Measurements from ENCODE around the gene DSTN.

DSTN gene

DNA sequence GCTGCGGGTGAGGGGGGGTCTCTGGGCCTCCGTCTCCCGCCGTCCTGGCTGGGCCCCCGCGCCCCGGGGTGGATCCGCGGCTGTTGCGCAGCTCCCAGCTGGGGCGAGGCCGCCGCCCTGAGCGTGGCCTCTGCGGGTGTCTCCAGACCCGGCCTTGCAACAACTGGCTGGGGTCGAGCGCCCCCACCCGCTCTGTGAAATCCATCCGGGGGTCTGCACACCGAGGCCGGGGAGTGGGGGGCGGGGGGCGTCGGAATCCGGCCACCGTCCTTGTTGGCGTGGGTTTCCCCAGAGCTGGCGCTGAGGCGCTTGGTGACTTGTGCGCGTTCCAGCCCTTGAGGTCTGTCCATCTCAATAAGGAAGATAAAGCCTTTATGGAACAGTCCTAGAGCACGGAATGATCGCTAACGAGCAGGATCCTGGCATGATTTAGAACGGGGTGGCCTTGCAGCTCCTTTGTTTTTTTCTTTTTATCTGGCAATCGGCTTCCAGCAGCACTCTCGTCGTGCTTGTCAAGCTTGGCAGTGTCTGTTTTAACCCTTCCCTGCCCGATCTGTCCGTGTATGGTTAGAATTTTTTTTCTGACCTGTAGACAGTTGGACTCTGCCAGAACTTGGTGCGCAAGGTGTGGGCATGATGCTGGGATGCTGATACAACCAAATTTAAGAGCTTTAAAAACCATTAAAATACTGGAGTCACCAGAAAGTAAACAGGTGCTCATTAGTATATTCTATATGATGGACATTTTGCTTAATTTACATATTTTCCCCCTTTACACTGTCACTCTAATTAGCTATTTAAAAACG lies 675 bp downstream of the DSTN start:
- Histone ChIP-seq H3K27ac (ENCODE audit: low read depth, low read length) (peak overlapping the region; percentile 100), H3K4me3 (ENCODE audit: low read length) (peak overlapping the region; percentile 84), H3K9ac (ENCODE audit: low read length) (peak overlapping the region; percentile 92), H3K27me3 (ENCODE audit: control insufficient read depth, insufficient read depth, low read length) (no peaks in the 10 kb centered on the region), H3K36me3 (ENCODE audit: control insufficient read depth, insufficient read depth, low read length) (no peaks in the 10 kb centered on the region), H3K4me1 (ENCODE audit: control insufficient read depth, insufficient read depth, low read length) (peaks cover 17% of the 10 kb centered on the region)

DNA sequence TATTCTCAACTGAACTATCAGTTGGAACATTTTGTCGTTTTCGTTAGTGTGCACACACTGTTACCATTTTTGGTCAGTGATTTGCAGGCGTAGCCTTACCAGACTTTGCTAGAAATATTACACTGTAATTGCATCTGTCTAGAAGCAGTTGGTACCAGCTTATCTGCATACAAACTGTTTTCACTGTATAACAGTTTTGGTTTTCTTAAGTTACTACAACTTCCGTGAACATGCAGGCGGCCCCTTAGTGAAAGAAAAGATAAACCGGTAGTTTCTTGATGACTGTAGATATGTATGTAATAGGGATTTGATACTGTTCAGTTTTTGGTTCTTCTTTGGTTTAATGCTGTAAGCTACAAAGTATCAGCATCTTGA lies 1.3 kb downstream of the DSTN start:
- H3K4me3 ChIP-seq (ENCODE audit: low read length), result peak overlapping the region; percentile 84
- peak overlapping the region; percentile 100 for H3K27ac ChIP-seq (ENCODE audit: low read depth, low read length)
- H3K27me3 ChIP-seq (ENCODE audit: control insufficient read depth, insufficient read depth, low read length), result no peaks in the 10 kb centered on the region
- H3K9ac ChIP-seq (ENCODE audit: low read length), result peak overlapping the region; percentile 92
- H3K4me1 ChIP-seq (ENCODE audit: control insufficient read depth, insufficient read depth, low read length), result peaks cover 19% of the 10 kb centered on the region
- no peaks in the 10 kb centered on the region for H3K36me3 ChIP-seq (ENCODE audit: control insufficient read depth, insufficient read depth, low read length)

DNA sequence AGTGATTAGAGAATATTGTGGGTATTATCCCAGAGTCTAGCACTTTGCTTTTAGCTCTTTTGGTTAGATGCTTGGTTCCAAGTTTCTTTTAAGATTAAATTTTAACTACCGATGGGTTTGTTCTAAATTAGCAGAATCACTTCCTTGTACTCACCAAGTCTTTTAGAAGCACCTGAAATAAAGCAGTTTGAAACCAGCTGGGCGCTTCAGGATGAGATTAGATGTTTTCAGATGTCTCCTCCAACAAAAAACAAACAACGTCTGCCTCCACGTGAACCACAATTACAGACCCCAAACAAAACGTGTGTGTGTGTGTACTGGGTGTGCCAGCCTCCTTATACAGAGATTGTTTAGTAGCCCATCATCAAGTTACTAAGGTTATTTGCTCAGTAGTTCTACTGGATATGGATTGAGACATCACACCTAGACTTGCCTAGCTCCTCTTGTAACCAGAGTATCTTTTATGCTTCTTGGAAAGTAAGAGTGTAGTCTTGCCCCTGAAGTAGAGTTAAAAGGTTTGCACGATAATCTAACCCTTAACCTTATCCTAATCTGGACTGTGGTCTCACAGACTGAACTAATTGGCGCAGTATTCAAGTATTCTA lies 2.3 kb downstream of the DSTN start:
- Histone ChIP-seq H3K4me1 (ENCODE audit: control insufficient read depth, insufficient read depth, low read length) (peaks cover 21% of the 10 kb centered on the region), H3K4me3 (ENCODE audit: low read length) (peak overlapping the region; percentile 84)

GRCh38 chr20:17573463-17573862 lies 3.6 kb downstream of the DSTN start:
- H3K4me3 ChIP-seq (ENCODE audit: low read length), result no peak overlapping the region
- H3K27me3 ChIP-seq (ENCODE audit: control insufficient read depth, insufficient read depth, low read length), result no peaks in the 10 kb centered on the region
- peaks cover 12% of the 10 kb centered on the region for H3K4me1 ChIP-seq (ENCODE audit: control insufficient read depth, insufficient read depth, low read length)
- H3K27ac ChIP-seq (ENCODE audit: low read depth, low read length), result peak overlapping the region; percentile 100
- no peaks in the 10 kb centered on the region for H3K36me3 ChIP-seq (ENCODE audit: control insufficient read depth, insufficient read depth, low read length)
- H3K9ac ChIP-seq (ENCODE audit: low read length), result no peak overlapping the region

More for the DNA sequence above, 2.3 kb downstream of the DSTN start:
- Histone ChIP-seq H3K27ac (ENCODE audit: low read depth, low read length) (peak overlapping the region; percentile 100), H3K9ac (ENCODE audit: low read length) (no peak overlapping the region), H3K27me3 (ENCODE audit: control insufficient read depth, insufficient read depth, low read length) (no peaks in the 10 kb centered on the region), H3K36me3 (ENCODE audit: control insufficient read depth, insufficient read depth, low read length) (no peaks in the 10 kb centered on the region)

DNA sequence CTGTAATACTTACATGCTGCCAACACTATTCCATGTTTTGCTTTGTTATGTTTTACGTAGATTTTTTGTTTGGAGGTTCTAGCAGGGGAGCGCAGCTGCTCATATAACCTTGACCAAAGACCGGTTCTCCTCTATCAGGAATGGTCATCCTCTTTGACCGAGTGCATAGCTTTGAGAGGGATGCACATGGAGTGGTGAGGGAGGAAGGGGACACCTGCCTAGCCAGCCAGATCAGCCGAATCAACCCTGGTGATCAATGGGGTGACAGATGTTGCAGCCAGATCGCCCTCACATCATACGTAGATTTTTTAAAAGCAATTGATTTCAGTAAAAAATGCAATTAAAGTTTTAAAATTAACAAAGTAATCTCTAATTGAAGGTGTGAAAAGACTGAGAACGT lies 6.3 kb downstream of the DSTN start:
- H3K27ac ChIP-seq (ENCODE audit: low read depth, low read length), result peak overlapping the region; percentile 21

DNA sequence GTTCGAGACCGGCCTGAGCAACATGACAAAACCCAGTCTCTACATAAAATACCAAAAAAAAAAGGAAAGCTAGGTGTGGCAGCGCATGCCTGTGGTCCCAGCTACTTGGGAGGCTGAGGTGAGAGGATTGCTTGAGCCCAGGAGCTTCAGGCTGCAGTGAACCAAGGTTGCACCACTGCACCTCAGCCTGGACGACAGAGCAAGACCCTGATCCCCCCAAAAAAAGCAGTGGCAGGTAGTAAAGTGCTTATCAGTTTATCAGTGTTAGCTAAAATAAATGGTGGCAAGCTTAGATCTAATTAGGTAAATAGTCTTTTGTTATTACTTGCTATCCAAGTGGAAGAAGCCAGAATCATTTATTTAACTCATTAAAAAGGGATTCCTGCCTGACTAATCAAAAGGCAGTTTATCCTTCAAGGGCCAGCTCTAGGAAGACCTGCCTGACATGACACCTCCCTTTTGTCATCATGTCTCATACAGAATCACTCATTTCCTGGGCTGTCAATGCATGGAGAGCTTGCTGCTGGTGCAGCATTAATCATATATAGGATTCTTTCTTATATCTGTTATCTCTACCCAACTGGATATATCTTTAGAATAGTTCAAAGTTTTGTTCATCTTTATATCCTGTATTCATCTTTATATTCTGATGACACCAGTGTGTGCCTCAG lies 9.6 kb downstream of the DSTN start:
- Histone ChIP-seq H3K4me1 (ENCODE audit: control insufficient read depth, insufficient read depth, low read length) (peaks cover 20% of the 10 kb centered on the region), H3K27me3 (ENCODE audit: control insufficient read depth, insufficient read depth, low read length) (no peaks in the 10 kb centered on the region), H3K36me3 (ENCODE audit: control insufficient read depth, insufficient read depth, low read length) (no peaks in the 10 kb centered on the region), H3K4me3 (ENCODE audit: low read length) (no peak overlapping the region), H3K9ac (ENCODE audit: low read length) (no peak overlapping the region), H3K27ac (ENCODE audit: low read depth, low read length) (peak overlapping the region; percentile 12)

More for the DNA sequence above, 6.3 kb downstream of the DSTN start:
- Histone ChIP-seq H3K4me3 (ENCODE audit: low read length) (no peak overlapping the region), H3K27me3 (ENCODE audit: control insufficient read depth, insufficient read depth, low read length) (no peaks in the 10 kb centered on the region), H3K9ac (ENCODE audit: low read length) (no peak overlapping the region), H3K4me1 (ENCODE audit: control insufficient read depth, insufficient read depth, low read length) (peaks cover 16% of the 10 kb centered on the region), H3K36me3 (ENCODE audit: control insufficient read depth, insufficient read depth, low read length) (no peaks in the 10 kb centered on the region)

GRCh38 chr20:17580895-17581294 lies 11.0 kb downstream of the DSTN start:
- H3K4me3 ChIP-seq (ENCODE audit: low read length), result no peak overlapping the region
- no peak overlapping the region for H3K9ac ChIP-seq (ENCODE audit: low read length)
- H3K4me1 ChIP-seq (ENCODE audit: control insufficient read depth, insufficient read depth, low read length), result peaks cover 20% of the 10 kb centered on the region
- H3K27me3 ChIP-seq (ENCODE audit: control insufficient read depth, insufficient read depth, low read length), result no peaks in the 10 kb centered on the region
- H3K36me3 ChIP-seq (ENCODE audit: control insufficient read depth, insufficient read depth, low read length), result no peaks in the 10 kb centered on the region
- peak overlapping the region; percentile 4 for H3K27ac ChIP-seq (ENCODE audit: low read depth, low read length)

DNA sequence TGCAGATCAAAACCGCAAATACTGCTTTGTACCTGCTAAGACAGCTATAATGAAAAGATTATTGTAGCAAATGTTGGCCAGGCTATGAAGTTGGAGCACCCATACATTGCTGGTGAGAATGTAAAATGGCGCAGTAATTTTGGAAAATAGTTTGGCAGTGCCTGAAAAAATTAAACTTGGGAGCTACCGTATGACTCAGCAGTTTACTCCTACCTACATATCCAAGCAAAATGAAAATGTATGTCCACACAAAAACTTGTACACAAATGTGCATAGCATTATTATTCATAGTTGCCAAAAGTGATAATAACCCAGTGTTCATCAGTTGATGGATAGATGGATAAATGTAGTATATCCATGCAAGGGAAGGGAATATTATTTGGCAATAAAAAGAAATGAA lies 13.3 kb downstream of the DSTN start:
- H3K36me3 ChIP-seq (ENCODE audit: control insufficient read depth, insufficient read depth, low read length), result no peaks in the 10 kb centered on the region
- no peaks in the 10 kb centered on the region for H3K27me3 ChIP-seq (ENCODE audit: control insufficient read depth, insufficient read depth, low read length)
- H3K4me1 ChIP-seq (ENCODE audit: control insufficient read depth, insufficient read depth, low read length), result peaks cover 28% of the 10 kb centered on the region
- no peak overlapping the region for H3K4me3 ChIP-seq (ENCODE audit: low read length)
- H3K9ac ChIP-seq (ENCODE audit: low read length), result no peak overlapping the region
- H3K27ac ChIP-seq (ENCODE audit: low read depth, low read length), result peak overlapping the region; percentile 40

DNA sequence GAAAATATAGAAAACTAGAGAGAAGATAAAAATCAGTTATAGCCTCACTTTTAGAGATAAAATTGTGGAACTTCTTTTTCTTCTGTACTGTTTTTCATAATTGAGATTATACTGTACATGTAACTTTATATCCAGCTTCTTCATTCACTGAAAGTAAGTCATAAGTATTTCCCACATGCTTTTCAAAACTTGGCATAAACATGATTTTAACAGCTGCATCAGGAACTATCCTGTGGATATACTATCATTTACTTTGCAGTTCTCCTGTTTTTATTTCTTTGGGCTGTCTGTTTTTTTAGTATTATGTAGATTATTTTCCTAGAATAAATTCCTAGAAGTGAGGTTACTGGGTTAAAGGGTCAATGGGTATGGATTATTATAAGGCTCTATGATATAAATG lies 14.8 kb downstream of the DSTN start:
- H3K27ac ChIP-seq (ENCODE audit: low read depth, low read length), result no peak overlapping the region
- H3K4me1 ChIP-seq (ENCODE audit: control insufficient read depth, insufficient read depth, low read length), result peaks cover 28% of the 10 kb centered on the region
- no peak overlapping the region for H3K9ac ChIP-seq (ENCODE audit: low read length)

GRCh38 chr20:17586250-17586649 lies 16.4 kb downstream of the DSTN start:
- H3K9ac ChIP-seq (ENCODE audit: low read length), result peak overlapping the region; percentile 11
- H3K36me3 ChIP-seq (ENCODE audit: control insufficient read depth, insufficient read depth, low read length), result no peaks in the 10 kb centered on the region
- peaks cover 37% of the 10 kb centered on the region for H3K4me1 ChIP-seq (ENCODE audit: control insufficient read depth, insufficient read depth, low read length)
- peak overlapping the region; percentile 40 for H3K27ac ChIP-seq (ENCODE audit: low read depth, low read length)
- no peaks in the 10 kb centered on the region for H3K27me3 ChIP-seq (ENCODE audit: control insufficient read depth, insufficient read depth, low read length)
- H3K4me3 ChIP-seq (ENCODE audit: low read length), result no peak overlapping the region

More for the DNA sequence above, 14.8 kb downstream of the DSTN start:
- no peaks in the 10 kb centered on the region for H3K36me3 ChIP-seq (ENCODE audit: control insufficient read depth, insufficient read depth, low read length)
- no peaks in the 10 kb centered on the region for H3K27me3 ChIP-seq (ENCODE audit: control insufficient read depth, insufficient read depth, low read length)
- no peak overlapping the region for H3K4me3 ChIP-seq (ENCODE audit: low read length)

- Histone ChIP-seq H3K9ac (ENCODE audit: low read length) (no peak overlapping the region), H3K4me3 (ENCODE audit: low read length) (no peak overlapping the region), H3K4me1 (ENCODE audit: control insufficient read depth, insufficient read depth, low read length) (peaks cover 44% of the 10 kb centered on the region), H3K27ac (ENCODE audit: low read depth, low read length) (peak overlapping the region; percentile 70), H3K36me3 (ENCODE audit: control insufficient read depth, insufficient read depth, low read length) (no peaks in the 10 kb centered on the region), H3K27me3 (ENCODE audit: control insufficient read depth, insufficient read depth, low read length) (no peaks in the 10 kb centered on the region)
These were observed 17.3 kb downstream of the DSTN start for GRCh38 chr20:17587148-17587547.

DNA sequence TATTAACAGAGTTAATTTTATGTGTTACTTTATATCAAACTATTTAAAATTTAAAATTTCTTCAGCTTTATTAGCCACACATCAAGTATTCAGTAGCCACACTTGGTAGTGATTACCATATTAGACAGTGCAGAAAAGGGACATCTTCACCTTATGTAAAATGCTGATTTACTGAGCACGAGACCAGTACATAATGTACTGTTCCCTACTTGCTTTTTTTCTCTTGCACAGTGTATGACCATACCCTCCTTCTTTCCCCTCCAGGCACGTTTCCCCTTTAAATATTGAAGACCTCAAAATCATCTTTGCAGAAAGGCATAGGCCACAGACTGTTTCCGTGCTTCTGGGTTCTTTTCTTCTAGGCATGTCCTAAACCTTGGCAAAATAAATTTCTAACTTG lies 17.9 kb downstream of the DSTN start:
- Histone ChIP-seq H3K27ac (ENCODE audit: low read depth, low read length) (peak overlapping the region; percentile 70), H3K4me3 (ENCODE audit: low read length) (no peak overlapping the region), H3K4me1 (ENCODE audit: control insufficient read depth, insufficient read depth, low read length) (peaks cover 39% of the 10 kb centered on the region), H3K9ac (ENCODE audit: low read length) (no peak overlapping the region), H3K27me3 (ENCODE audit: control insufficient read depth, insufficient read depth, low read length) (no peaks in the 10 kb centered on the region), H3K36me3 (ENCODE audit: control insufficient read depth, insufficient read depth, low read length) (no peaks in the 10 kb centered on the region)

Data from rectal smooth muscle tissue (tissue), 1 donor.